Measurements from ENCODE around the gene NAB2. TPM values are rescaled to one million over a fixed set of nuclear protein-coding genes. Genes with fewer than 3 reads are reported as not detected.

Gene NAB2
- total and polyA plus RNA-seq, 10 of the 15 experiments (the other 5 are each of a cell fraction or from before 2014, with no cell fraction given), result 0.35 to 35.2 (median 15.3) TPM

- H3K4me1 ChIP-seq (ENCODE audit: control insufficient read depth, insufficient read depth, low read length), result peaks cover 9% of the 10 kb centered on the region; the same call in 1 of the 2 replicates
- no peaks in the 10 kb centered on the region for H3K36me3 ChIP-seq (ENCODE audit: control insufficient read depth in 2 of 2, insufficient read depth in 2 of 2, low read length in 1 of 2)
- ChIA-PET RAD21 (ENCODE audit: unreplicated experiment) (interaction anchor here (0.6 to 1.4 kb wide), 3 partner anchors 56 to 103 kb away, joined by 3 to 4 read pairs (median 4); partner anchors contain the start of gene SHMT2), CTCF (interaction anchor here (1.1 to 9.3 kb wide), 8 partner anchors 10 to 116 kb away, joined by 3 to 159 read pairs (median 6); partner anchors contain the start of gene STAT6), SMC1A (ENCODE audit: uncharacterized antibody, unreplicated experiment) (interaction anchor here (0.7 to 5.2 kb wide), 5 partner anchors 15 to 58 kb away, joined by 3 to 36 read pairs (median 3); partner anchors contain the start of gene STAT6), POLR2A (no interaction called here)
- no peak overlapping the region for H3K4me2 ChIP-seq (ENCODE audit: control insufficient read depth, insufficient read depth)
- peaks cover 7% of the 10 kb centered on the region for H3K9me3 ChIP-seq (replicated peaks; ENCODE audit: control insufficient read depth, insufficient read depth, low read length)
- in situ Hi-C loops (cut with MboI), result no loop called here
- H3K79me2 ChIP-seq (ENCODE audit: control insufficient read depth, insufficient read depth, low read length), result no peaks in the 10 kb centered on the region
- no peak overlapping the region for H3K4me3 ChIP-seq
- WGBS (ENCODE audit: insufficient coverage, insufficient replicate concordance, low lambda C conversion rate, missing lambda C conversion rate), result 53% methylated on average over 7 of the region's 7 CpGs
- intact Hi-C loops (cut with micrococcal nuclease; ENCODE audit: unreplicated experiment), result no loop called here
- H3K27me3 ChIP-seq (replicated peaks in 1 of 2; ENCODE audit: control insufficient read depth in 2 of 2, insufficient read depth in 2 of 2, low read length in 1 of 2), result peaks cover 2 to 5% of the 10 kb centered on the region in 2 experiments
- FAIRE-seq (no peak), ATAC-seq (no peak), DNase-seq (ENCODE audit: low read depth, low spot score) (no peak)
- no peak overlapping the region for H3K27ac ChIP-seq (ENCODE audit: control insufficient read depth, insufficient read depth)
- H3K9ac ChIP-seq (ENCODE audit: control insufficient read depth, insufficient read depth, low read length), result no peak overlapping the region
- no TSS peak for BruUV-seq (replicated peaks)
- no peaks in the 10 kb centered on the region for H4K20me1 ChIP-seq (ENCODE audit: control insufficient read depth, insufficient read depth)
- H2AFZ ChIP-seq (ENCODE audit: control insufficient read depth, low read depth, low read length), result no peak overlapping the region
- no peak for TF ChIP-seq FOXK2 (IDR thresholded peaks at IDR 0.05)
- no peak for TF ChIP-seq TARDBP (IDR thresholded peaks at IDR 0.05; ENCODE audit: borderline replicate concordance)
- TF ChIP-seq BCL3 (IDR thresholded peaks at IDR 0.05; ENCODE audit: borderline replicate concordance, insufficient read depth, low read depth, low read length, poor library complexity, severe bottlenecking), result no peak
- TF ChIP-seq YBX1 (IDR thresholded peaks at IDR 0.05), result no peak
- TF ChIP-seq SPI1 (IDR thresholded peaks at IDR 0.05; ENCODE audit: borderline replicate concordance, insufficient read depth, low read depth, low read length), result no peak
- TF ChIP-seq YY1 (IDR thresholded peaks at IDR 0.05; ENCODE audit: low read depth, low read length), result no peak
- TF ChIP-seq MTA3 (IDR thresholded peaks at IDR 0.05; ENCODE audit: borderline replicate concordance, low read length), result no peak
- TF ChIP-seq NBN (IDR thresholded peaks at IDR 0.05), result no peak
- no peak for TF ChIP-seq SREBF2 (IDR thresholded peaks at IDR 0.05; ENCODE audit: low read length)
- no peak for TF ChIP-seq MLLT1 (IDR thresholded peaks at IDR 0.05)
- no peak for TF ChIP-seq FOS (IDR thresholded peaks at IDR 0.05; ENCODE audit: borderline replicate concordance, extremely low read depth, insufficient read length)
- no peak for TF ChIP-seq MTA2 (IDR thresholded peaks at IDR 0.05; ENCODE audit: low read depth)
- no peak for TF ChIP-seq ASH2L (IDR thresholded peaks at IDR 0.05; ENCODE audit: borderline replicate concordance, low read depth)
- TF ChIP-seq ELK1 (IDR thresholded peaks at IDR 0.05; ENCODE audit: low read depth, low read length), result no peak
- TF ChIP-seq NR2F1 (conservative IDR thresholded peaks at IDR 0.05), result no peak
Observed at GRCh38 chr12:57126561-57126960, 37.6 kb downstream of the NAB2 start.
